Heart right ventricle (tissue), 16 donors: ENCODE results near the gene PARP6. TPM values are rescaled to one million over a fixed set of nuclear protein-coding genes. Genes with fewer than 3 reads are reported as not detected.
"Not testable (repeated sequence)": the region's sequence is repeated elsewhere in the genome, so short reads cannot be mapped to it uniquely, and the experiment has no call there.

Experiments
- ATAC-seq, 8 donors: fragments of 200-7000 bp; cut with Tn5 transposase; one replicate each; pipeline ENCODE4 v1.9.1; 2020; ENCODE audit warnings: mild to moderate bottlenecking in 8 of 8, moderate library complexity in 8 of 8, moderate number of reproducible peaks in 1 of 8
- DNase-seq, 2 donors: peaks; one replicate each; pipeline ENCODE4 v3.0.0-alpha.2; 2020
- H3K27ac ChIP-seq, 10 donors: fragments of 200-600 bp; sonication (generic) in 2 of 10; one replicate each; pipeline versions ENCODE4 v1.5.0 to v1.8.0; 2020 to 2022; ENCODE audit warnings: mild to moderate bottlenecking in 3 of 10
- H3K27me3 ChIP-seq, 7 donors: fragments of 200-600 bp; one replicate each; pipeline ENCODE4 v1.8.0; 2021 to 2022; ENCODE audit warnings: mild to moderate bottlenecking in 2 of 7
- H3K36me3 ChIP-seq, 9 donors: fragments of 200-600 bp; sonication (generic) in 1 of 9; one replicate each; pipeline versions ENCODE4 v1.5.0 to v1.8.0; 2020 to 2022; ENCODE audit warnings: mild to moderate bottlenecking in 2 of 9
- H3K4me1 ChIP-seq, 9 donors: fragments of 200-600 bp; sonication (generic) in 1 of 9; one replicate each; pipeline versions ENCODE4 v1.5.0 to v1.8.0; 2020 to 2022; ENCODE audit warnings: mild to moderate bottlenecking in 4 of 9
- H3K4me3 ChIP-seq, 10 donors: fragments of 200-600 bp; sonication (generic) in 2 of 10; one replicate each; pipeline versions ENCODE4 v1.5.0 to v1.8.0; 2020 to 2022; ENCODE audit warnings: mild to moderate bottlenecking in 7 of 10, moderate library complexity in 2 of 10
- H3K9me3 ChIP-seq, 11 donors: fragments of 200-600 bp in 10 of 11; sonication (generic) in 2 of 11; one replicate each; pipeline versions ENCODE4 v1.5.0 to v1.8.0; 2013 to 2022; ENCODE audit warnings: mild to moderate bottlenecking in 2 of 11, control low read depth in 1 of 11, moderate library complexity in 1 of 11
- CTCF ChIP-seq, 9 donors: fragments of 200-600 bp; sonication (generic) in 2 of 9; IDR thresholded peaks; one replicate each; pipeline versions ENCODE4 v1.5.0 to v1.8.0; 2021 to 2022; ENCODE audit warnings: antibody characterized with exemption in 9 of 9, mild to moderate bottlenecking in 5 of 9, moderate library complexity in 1 of 9
- WGBS, 2 donors: extraction: QIAGEN DNeasy Blood & Tissue Kit; methylation state at CpG; one replicate each; pipeline ENCODE4 v1.1.7; 2013; ENCODE audit warnings: inconsistent platforms in 1 of 2; 5-methylcytosine and 5-hydroxymethylcytosine counted together
- intact Hi-C, 10 donors: fragments of 100-400 bp; cut with DNase I; formaldehyde crosslinking; loops; one replicate each; pipeline versions ENCODE4 v1.11.1 to v1.14.2; 2022
- polyA plus RNA-seq, 2 donors: library from polyadenylated mRNA; stranded (reverse); fragments of 200-250 nt; gene quantifications; one replicate each; pipeline ENCODE4 v1.2.3, GENCODE V29; 2013
- total RNA-seq, 10 donors: library from RNA; stranded (reverse); fragmentation: NEBNext Ultra II Directional in 3 of 10; extraction: Animal tissue kit (Norgen Biotek cat#: 25700) in 3 of 10; gene quantifications; one replicate each; pipeline versions ENCODE4 v1.2.1 to v1.2.4, GENCODE V29; 2021 to 2023
- donor health status: Arrhythmogenic right ventricular cardiomyopathy.
- donor health status: ischemic (EF 13 %, LVEDD 7.1; RV severe dilation, severe dysfunction).
- donor health status: healthy with polysubstance abuse.
- donor health status: DM: no; HTN: yes; CAD: no.
- donor health status: DM: no; HTN: no; CAD: no.
- donor health status: ischemic (EF 25% LVEDD 6.9; RV normal size, moderate dysfunction).
- donor health status: ischemic (EF 25% LVEDD 5.7; RV mildly dilated, moderate dysfunction).
- donor health status: healthy.
- donor health status: DM: yes; HTN: yes; CAD: no.
- donor health status: Ischemic cardiomyopathy.
- donor health status: ischemic (EF 35%, LVEDD 5.7; RV mildly dilated, moderate dysfunction).
- donor health status: nonischemic (EF 11% LVEDD 7.7; RV severe dilation, severe dysfunction).
- donor health status: DM: yes; HTN: yes; CAD: no.
- donor health status: PGD.
- donor health status: ischemic (EF 29% LVEDD 5.4; RV normal size, mild dysfunction).
- donor health status: nonischemic (EF 23%, LVEDD 6.1; RV moderate dilation, normal function).

Gene PARP6
- total and polyA plus RNA-seq, 12 donors, result 28.2 to 113 (median 37.6) TPM

- H3K36me3 ChIP-seq, result peaks cover 0 to under 1% (median 0%) of the 10 kb centered on the region in 9 donors
- ATAC-seq (no peak), DNase-seq (no peak)
- TF ChIP-seq CTCF (IDR thresholded peaks at IDR 0.05), result no peak
- H3K4me1 ChIP-seq, result no peaks in the 10 kb centered on the region
- no peaks in the 10 kb centered on the region for H3K27me3 ChIP-seq
- no peak overlapping the region for H3K27ac ChIP-seq
- H3K4me3 ChIP-seq, result no peak overlapping the region
- intact Hi-C loops, result loop anchor here in 2 of 10 donors (10.0 kb wide), 1 partner anchor 74 kb away; no protein-coding TSS in a partner anchor
- WGBS, 2 donors, result 77 to 90% methylated on average over 1 of the region's 1 CpG
- no peaks in the 10 kb centered on the region for H3K9me3 ChIP-seq
Measured at GRCh38 chr15:72278737-72279136, 6.4 kb upstream of the PARP6 start.

- intact Hi-C loops, result loop anchor here in 2 of 10 donors (10.0 kb wide), 1 partner anchor 72 kb away; no protein-coding TSS in a partner anchor
- Histone ChIP-seq H3K4me1 (peaks cover 0 to 17% (median 15%) of the 10 kb centered on the region in 9 donors), H3K27me3 (no peaks in the 10 kb centered on the region), H3K4me3 (no peak overlapping the region), H3K9me3 (no peaks in the 10 kb centered on the region), H3K27ac (no peak overlapping the region), H3K36me3 (no peaks in the 10 kb centered on the region)
- TF ChIP-seq CTCF (IDR thresholded peaks at IDR 0.05), result no peak
- DNase-seq (no peak), ATAC-seq (no peak)
Measured at GRCh38 chr15:72276326-72276700, 4.0 kb upstream of the PARP6 start.

GRCh38 chr15:72275635-72276325, 3.4 kb upstream of the PARP6 start:
- H3K36me3 ChIP-seq, H3K27me3 ChIP-seq, H3K27ac ChIP-seq, H3K9me3 ChIP-seq, DNase-seq, H3K4me3 ChIP-seq, ATAC-seq: not testable (repeated sequence)
- H3K4me1 ChIP-seq, result peaks cover 0 to 23% (median 20%) of the 10 kb centered on the region in 9 donors
- intact Hi-C loops, result loop anchor here in 2 of 10 donors (10.0 kb wide), 1 partner anchor 71 kb away; no protein-coding TSS in a partner anchor

- intact Hi-C loops, result loop anchor here in 7 of 10 donors (1.0 to 10.0 kb wide), 6 partner anchors 40 to 71 kb away; partner anchors contain the start of gene PKM (in 4 of the 7)
- Histone ChIP-seq H3K36me3 (peaks cover 0 to 25% (median 3%) of the 10 kb centered on the region in 9 donors), H3K4me3 (peak overlapping the region; percentile 24 to 95 (median 88)), H3K27me3 (no peaks in the 10 kb centered on the region), H3K4me1 (peaks cover 0 to 32% (median 26%) of the 10 kb centered on the region in 9 donors), H3K27ac (peak overlapping the region in 9 of 10 donors; percentile 55 to 96 (median 86)), H3K9me3 (no peaks in the 10 kb centered on the region)
- DNase-seq (no peak), ATAC-seq (peak in 1 of 8 donors; percentile 0)
- TF ChIP-seq CTCF (IDR thresholded peaks at IDR 0.05), result peak in 2 of 9 donors; percentile 15 to 34
- WGBS, 2 donors, result 45 to 48% methylated on average over 10 of the region's 10 CpGs
Measured at GRCh38 chr15:72272997-72273352, 621 bp upstream of the PARP6 start.

- WGBS, 2 donors, result 3 to 5% methylated on average over 12 to 13 of the region's 13 CpGs
Measured at GRCh38 chr15:72271895-72272212, 500 bp downstream of the PARP6 start.

More at GRCh38 chr15:72271895-72272212, 500 bp downstream of the PARP6 start:
- H3K27ac ChIP-seq, result peak overlapping the region; percentile 37 to 98 (median 94)
- TF ChIP-seq CTCF (IDR thresholded peaks at IDR 0.05), result no peak
- peaks cover 0 to 32% (median 26%) of the 10 kb centered on the region in 9 donors for H3K4me1 ChIP-seq
- peak in 3 of 8 donors; percentile 0 to 4 (median 1) for ATAC-seq
- H3K9me3 ChIP-seq, result no peaks in the 10 kb centered on the region
- no peak for DNase-seq
- no peaks in the 10 kb centered on the region for H3K27me3 ChIP-seq
- H3K36me3 ChIP-seq, result peaks cover 0 to 36% (median 12%) of the 10 kb centered on the region in 9 donors
- peak overlapping the region; percentile 77 to 95 (median 90) for H3K4me3 ChIP-seq
- intact Hi-C loops, result loop anchor here in 7 of 10 donors (1.0 to 10.0 kb wide), 6 partner anchors 39 to 70 kb away; partner anchors contain the start of gene PKM (in 4 of the 7)
